K562 (cell line): ENCODE results near the gene ARF1. TPM values are rescaled to one million over a fixed set of nuclear protein-coding genes. Genes with fewer than 3 reads are reported as not detected.

ENCODE experiments used
- ATAC-seq: fragments of 200-7000 bp; cut with Tn5 transposase; 3 replicates; pipeline ENCODE4 v1.9.1; 2020; ENCODE audit warnings: moderate library complexity
- BruUV-seq: library from RNA; stranded (reverse); fragments of 400-500 nt; replicated peaks from 2 replicates; lab custom pipeline; 2021; lab: Mats Ljungman, UMichigan
- CTCF ChIA-PET: fragments of 300-600 bp; formaldehyde crosslinking; extraction: SDS; loops from one replicate; lab custom pipeline; 2021; ENCODE audit warnings: low intra/inter-chr PET ratio; lab: Yijun Ruan, JAX
- POLR2A ChIA-PET: fragments of 300-600, 350-650 bp; sonication (Branson Sonifier 250); formaldehyde crosslinking; extraction: SDS; loops from one replicate; lab custom pipeline; 2021; ENCODE audit warnings: antibody characterized with exemption, inconsistent platforms; lab: Yijun Ruan, JAX
- DNase-seq, 4 experiments: peaks; one replicate each; pipeline versions ENCODE4 v3.0.0 to v3.0.0-alpha.2; 2011 to 2018; ENCODE audit warnings: low spot score in 3 of 4, mixed read lengths in 3 of 4; ENCODE audit errors: extremely low read depth in 1 of 4
- FAIRE-seq: peaks from 2 replicates; lab custom pipeline; 2011; peaks lifted over from hg19 to GRCh38; lab: Jason Lieb, UNC
- H2AFZ ChIP-seq: 2 replicates; pipeline ENCODE4 v1.6.0; 2011; ENCODE audit warnings: low read depth, low read length, control low read depth, inconsistent platforms
- H3K27ac ChIP-seq: fragments of 200-600 bp; 3 replicates; pipeline ENCODE4 v1.8.0; 2011; ENCODE audit warnings: low read depth, mild to moderate bottlenecking, control low read depth, inconsistent platforms, low read length, moderate library complexity, mixed read lengths; ENCODE audit errors: extremely low read depth
- H3K27me3 ChIP-seq, 2 experiments: fragments of 300-600 bp in 1 of 2; 2 replicates in 1 of 2; 3 replicates in 1 of 2; pipeline versions ENCODE4 v1.6.0 to v1.8.0; 2011; ENCODE audit warnings: inconsistent platforms in 2 of 2, low read length in 2 of 2, mild to moderate bottlenecking in 1 of 2, mixed read lengths in 1 of 2, moderate library complexity in 1 of 2; ENCODE audit not compliant: control insufficient read depth in 2 of 2, insufficient read depth in 2 of 2
- H3K36me3 ChIP-seq: fragments of 300-600 bp; 3 replicates; pipeline ENCODE4 v1.8.0; 2011; ENCODE audit warnings: mild to moderate bottlenecking, low read length, inconsistent platforms; ENCODE audit not compliant: control insufficient read depth, insufficient read depth
- H3K4me1 ChIP-seq, 2 experiments: fragments of 200-600 bp in 1 of 2; replicated peaks in 1 of 2; 2 replicates in 1 of 2; 3 replicates in 1 of 2; pipeline versions ENCODE4 v1.5.1 to v1.8.0; 2011; ENCODE audit warnings: inconsistent platforms in 2 of 2, low read length in 2 of 2, mild to moderate bottlenecking in 1 of 2, mixed read lengths in 1 of 2, moderate library complexity in 1 of 2; ENCODE audit not compliant: control insufficient read depth in 2 of 2, insufficient read depth in 2 of 2
- H3K4me2 ChIP-seq: 2 replicates; pipeline ENCODE4 v1.6.1; 2011; ENCODE audit warnings: low read length, control low read depth, inconsistent platforms, mixed read lengths; ENCODE audit not compliant: insufficient read depth
- H3K4me3 ChIP-seq: fragments of 200-600 bp; sonication (generic), shearing (Covaris generic); 2 replicates; pipeline ENCODE4 v1.5.1; 2016; ENCODE audit warnings: control low read depth, inconsistent platforms
- H3K79me2 ChIP-seq: fragments of 200-600 bp; 3 replicates; pipeline ENCODE4 v1.8.0; 2011; ENCODE audit warnings: low read length, inconsistent platforms; ENCODE audit not compliant: control insufficient read depth, insufficient read depth
- H3K9ac ChIP-seq, 2 experiments: 2 replicates each; pipeline versions ENCODE4 v1.6.0 to v1.6.1; 2011; ENCODE audit warnings: low read depth in 2 of 2, low read length in 2 of 2, control low read depth in 1 of 2, inconsistent platforms in 1 of 2, mild to moderate bottlenecking in 1 of 2, mixed read lengths in 1 of 2; ENCODE audit not compliant: insufficient read depth in 1 of 2
- H3K9me1 ChIP-seq: one replicate; pipeline ENCODE4 v1.6.0; 2011; ENCODE audit warnings: inconsistent platforms, mild to moderate bottlenecking, low read length, moderate library complexity; ENCODE audit not compliant: control insufficient read depth, insufficient read depth
- H3K9me3 ChIP-seq: replicated peaks from 2 replicates; pipeline ENCODE4 v1.5.1; 2011; ENCODE audit warnings: low read depth, low read length, inconsistent platforms; ENCODE audit not compliant: control insufficient read depth, insufficient read depth
- H4K20me1 ChIP-seq: replicated peaks from 2 replicates; pipeline ENCODE4 v1.6.1; 2011; ENCODE audit warnings: low read length, inconsistent platforms, mixed read lengths; ENCODE audit not compliant: control insufficient read depth, insufficient read depth
- C11orf30 ChIP-seq: fragments of 450-650 bp; IDR thresholded peaks from 2 replicates; pipeline ENCODE4 v1.6.1; 2016; ENCODE audit warnings: low read depth, mild to moderate bottlenecking
- DNMT1 ChIP-seq: fragments of 450-650 bp; IDR thresholded peaks from 2 replicates; pipeline ENCODE4 v1.6.1; 2016; ENCODE audit warnings: antibody characterized with exemption, mild to moderate bottlenecking
- EWSR1 ChIP-seq: fragments of 450-650 bp; IDR thresholded peaks from 2 replicates; pipeline ENCODE4 v1.6.1; 2018; ENCODE audit warnings: borderline replicate concordance, mild to moderate bottlenecking, low read depth, moderate library complexity; ENCODE audit not compliant: partially characterized antibody
- MED1 ChIP-seq: sonication (generic); formaldehyde crosslinking; IDR thresholded peaks from 2 replicates; pipeline ENCODE4 v1.8.1; 2023; ENCODE audit warnings: missing genetic modification reagents, borderline replicate concordance
- MEIS2 ChIP-seq: fragments of 450-650 bp; IDR thresholded peaks from 2 replicates; pipeline ENCODE4 v1.6.1; 2014; ENCODE audit warnings: mild to moderate bottlenecking; ENCODE audit not compliant: partially characterized antibody
- NCOA2 ChIP-seq, 2 experiments: fragments of 450-650 bp; IDR thresholded peaks; 2 replicates each; pipeline ENCODE4 v1.6.1; 2018; ENCODE audit warnings: mild to moderate bottlenecking in 2 of 2, moderate library complexity in 1 of 2; ENCODE audit not compliant: partially characterized antibody in 2 of 2
- NONO ChIP-seq, 2 experiments: fragments of 200-400 bp in 1 of 2; fragments of 450-650 bp in 1 of 2; formaldehyde crosslinking in 1 of 2; IDR thresholded peaks; 2 replicates each; pipeline ENCODE4 v1.6.1; 2017; ENCODE audit warnings: low read depth in 2 of 2, mild to moderate bottlenecking in 2 of 2, moderate library complexity in 2 of 2, low read length in 1 of 2
- PHF21A ChIP-seq: fragments of 450-650 bp; IDR thresholded peaks from 2 replicates; pipeline ENCODE4 v1.6.1; 2017; ENCODE audit warnings: low read depth, borderline replicate concordance
- SIN3A ChIP-seq, 2 experiments: fragments of 150-350 bp in 1 of 2; IDR thresholded peaks; 2 replicates each; pipeline ENCODE4 v1.6.1; 2011 to 2016; ENCODE audit warnings: borderline replicate concordance in 2 of 2, low read depth in 2 of 2, low read length in 2 of 2, mild to moderate bottlenecking in 2 of 2, moderate library complexity in 2 of 2; ENCODE audit not compliant: control insufficient read depth in 1 of 2
- TCFL5 ChIP-seq: fragments of 250-450 bp; sonication (Bioruptor Pico); conservative IDR thresholded peaks from 2 replicates; pipeline ENCODE4 v1.6.1; 2021; ENCODE audit warnings: mild to moderate bottlenecking, moderate library complexity, matching md5 sums
- ZFX ChIP-seq: sonication (generic); formaldehyde crosslinking; IDR thresholded peaks from 2 replicates; pipeline ENCODE4 v1.8.0; 2022; ENCODE audit warnings: mild to moderate bottlenecking, missing genetic modification reagents, moderate library complexity
- WGBS: fragments of 100-300 bp; shearing (Covaris generic); methylation state at CpG from one replicate; pipeline ENCODE4 v1.1.6; 2016; ENCODE audit warnings: low coverage, mixed read lengths; ENCODE audit not compliant: insufficient coverage; ENCODE audit errors: missing lambda C conversion rate; 5-methylcytosine and 5-hydroxymethylcytosine counted together
- in situ Hi-C: fragments of 300-500 bp; cut with MboI; formaldehyde crosslinking; loops from 4 replicates; pipeline ENCODE4 v1.15.0; 2018; ENCODE audit warnings: inconsistent platforms, mixed read lengths
- intact Hi-C: fragments of 100-400 bp; cut with micrococcal nuclease; formaldehyde crosslinking; loops from 2 replicates; pipeline ENCODE4 v1.14.2; 2022
- polyA plus RNA-seq, 8 experiments: library from polyadenylated mRNA; depleted of rRNA in 4 of 8; stranded (reverse) in 5 of 8; unstranded in 3 of 8; fragments of >200 nt; fragmentation: Nextera tagmentation in 2 of 8; fragmentation: Illumina TruSeq in 1 of 8; extraction: Ambion mirVana in 2 of 8; extraction: Trizol in 1 of 8; gene quantifications; 2 replicates each; pipeline versions ENCODE4 v1.2.1 to v1.2.3, GENCODE V29; 2011 to 2014; ENCODE audit warnings: inconsistent platforms in 1 of 8, missing spikeins in 1 of 8
- total RNA-seq, 7 experiments: library from RNA; depleted of rRNA in 6 of 7; stranded (reverse); fragments of >200 nt in 6 of 7; fragmentation: Illumina TruSeq in 2 of 7; extraction: Trizol in 2 of 7; gene quantifications; 2 replicates each; pipeline versions ENCODE4 v1.2.1 to v1.2.3, GENCODE V29; 2011 to 2021; ENCODE audit warnings: low replicate concordance in 1 of 7
- TF ChIP-seq, protein P1 (sequence below): sonication (generic); formaldehyde crosslinking; IDR thresholded peaks from 2 replicates; pipeline ENCODE4 v1.5.0; 2020; ENCODE audit warnings: missing genetic modification reagents
- TF ChIP-seq, protein P2 (sequence below): sonication (generic); IDR thresholded peaks from 2 replicates; pipeline ENCODE4 v1.6.1; 2016
- TF ChIP-seq, protein P3 (sequence below): fragments of 250-450 bp; sonication (Bioruptor Pico); IDR thresholded peaks from 2 replicates; pipeline ENCODE4 v1.8.0; 2021; ENCODE audit warnings: moderate library complexity, mild to moderate bottlenecking, inconsistent platforms

The ARF1 gene
- total and polyA plus RNA-seq, 9 of the 15 experiments (the other 6 are each of a cell fraction or from before 2014, with no cell fraction given), result 69.8 to 593 (median 325) TPM

DNA sequence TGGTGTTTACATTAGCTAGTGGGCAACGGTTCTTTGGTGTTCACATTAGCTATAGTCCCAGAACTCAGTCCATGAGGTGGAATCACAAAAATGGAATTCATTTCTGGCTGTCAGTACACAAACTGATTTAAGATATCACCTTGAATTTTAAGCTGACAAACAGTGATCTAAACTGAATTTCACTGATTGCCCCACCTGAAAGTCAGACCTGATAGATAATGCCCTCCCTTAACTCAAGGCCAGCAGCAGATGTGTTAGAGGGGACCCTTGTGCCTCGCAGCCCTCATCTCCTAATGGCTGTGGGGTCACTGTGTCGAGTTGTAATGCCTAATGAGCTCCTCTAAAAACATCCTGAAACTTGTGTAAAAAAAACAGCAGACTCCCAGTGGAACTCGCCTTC lies 8.6 kb downstream of the ARF1 start:
- Histone ChIP-seq H3K4me3 (no peak overlapping the region), H3K27me3 (no peaks in the 10 kb centered on the region), H3K9ac (no peak overlapping the region), H3K4me2 (no peak overlapping the region), H3K4me1 (peaks cover 25 to 30% of the 10 kb centered on the region in 2 experiments; a peak in 4 of 5 replicates), H3K79me2 (peaks cover 100% of the 10 kb centered on the region), H3K36me3 (peaks cover 93% of the 10 kb centered on the region), H4K20me1 (peaks cover 94% of the 10 kb centered on the region), H3K9me3 (peaks cover 17% of the 10 kb centered on the region), H3K27ac (no peak overlapping the region), H2AFZ (no peak overlapping the region), H3K9me1 (peaks cover 33% of the 10 kb centered on the region)
- WGBS, result 88% methylated on average over 4 of the region's 4 CpGs
- ChIA-PET POLR2A (interaction anchor here (0.9 to 7.1 kb wide), 6 partner anchors 8 to 43 kb away, joined by 3 to 92 read pairs (median 8); partner anchors contain the start of gene ARF1), CTCF (no interaction called here)
- DNase-seq, result no peak
- BruUV-seq, result no TSS peak
- ATAC-seq, result no peak
- intact Hi-C loops (no loop called here), in situ Hi-C loops (no loop called here)
- no peak for FAIRE-seq
- TF ChIP-seq C11orf30 (no peak), ZFX (no peak), PHF21A (no peak), NONO (IDR thresholded peaks at IDR 0.05; ENCODE audit: low read depth in 2 of 2, low read length in 1 of 2) (no peak), EWSR1 (no peak), MEIS2 (no peak), TCFL5 (CRISPR knock-in tag) (no peak), SIN3A (IDR thresholded peaks at IDR 0.05; ENCODE audit: borderline replicate concordance in 2 of 2, control insufficient read depth in 1 of 2, low read depth in 2 of 2, low read length in 2 of 2) (no peak), DNMT1 (no peak), NCOA2 (IDR thresholded peaks at IDR 0.05; ENCODE audit: partially characterized antibody in 2 of 2) (no peak), MED1 (CRISPR knock-in tag) (no peak)
- TF ChIP-seq, protein P1, sequence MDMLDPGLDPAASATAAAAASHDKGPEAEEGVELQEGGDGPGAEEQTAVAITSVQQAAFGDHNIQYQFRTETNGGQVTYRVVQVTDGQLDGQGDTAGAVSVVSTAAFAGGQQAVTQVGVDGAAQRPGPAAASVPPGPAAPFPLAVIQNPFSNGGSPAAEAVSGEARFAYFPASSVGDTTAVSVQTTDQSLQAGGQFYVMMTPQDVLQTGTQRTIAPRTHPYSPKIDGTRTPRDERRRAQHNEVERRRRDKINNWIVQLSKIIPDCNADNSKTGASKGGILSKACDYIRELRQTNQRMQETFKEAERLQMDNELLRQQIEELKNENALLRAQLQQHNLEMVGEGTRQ (CRISPR knock-in tag), result no peak
- TF ChIP-seq, protein P2, sequence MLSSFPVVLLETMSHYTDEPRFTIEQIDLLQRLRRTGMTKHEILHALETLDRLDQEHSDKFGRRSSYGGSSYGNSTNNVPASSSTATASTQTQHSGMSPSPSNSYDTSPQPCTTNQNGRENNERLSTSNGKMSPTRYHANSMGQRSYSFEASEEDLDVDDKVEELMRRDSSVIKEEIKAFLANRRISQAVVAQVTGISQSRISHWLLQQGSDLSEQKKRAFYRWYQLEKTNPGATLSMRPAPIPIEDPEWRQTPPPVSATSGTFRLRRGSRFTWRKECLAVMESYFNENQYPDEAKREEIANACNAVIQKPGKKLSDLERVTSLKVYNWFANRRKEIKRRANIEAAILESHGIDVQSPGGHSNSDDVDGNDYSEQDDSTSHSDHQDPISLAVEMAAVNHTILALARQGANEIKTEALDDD, result no peak
- TF ChIP-seq, protein P3, sequence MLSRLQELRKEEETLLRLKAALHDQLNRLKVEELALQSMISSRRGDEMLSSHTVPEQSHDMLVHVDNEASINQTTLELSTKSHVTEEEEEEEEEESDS (CRISPR knock-in tag), result no peak
